Transverse colon (tissue), 4 donors: ENCODE data around the gene EML4. TPM values are rescaled to one million over a fixed set of nuclear protein-coding genes. Genes with fewer than 3 reads are reported as not detected.

Experiments used
- DNase-seq: peaks from one replicate; pipeline ENCODE4 v3.0.0-alpha.2; 2019
- H3K27ac ChIP-seq, 4 donors: fragments of 200-600 bp; sonication (generic); 2 replicates each; pipeline ENCODE4 v1.5.1; 2016 to 2018; ENCODE audit warnings: inconsistent platforms in 4 of 4
- H3K27me3 ChIP-seq: fragments of 200-600 bp; sonication (generic); 2 replicates; pipeline ENCODE4 v1.5.1; 2017; ENCODE audit warnings: inconsistent platforms
- H3K36me3 ChIP-seq, 4 donors: fragments of 200-600 bp; sonication (generic); 2 replicates each; pipeline ENCODE4 v1.5.1; 2017 to 2019; ENCODE audit warnings: inconsistent platforms in 4 of 4
- H3K4me1 ChIP-seq, 4 donors: fragments of 200-600 bp; sonication (generic); 2 replicates each; pipeline ENCODE4 v1.5.1; 2017 to 2020; ENCODE audit warnings: inconsistent platforms in 4 of 4
- H3K4me3 ChIP-seq, 4 donors: fragments of 200-600 bp; sonication (generic); 1 replicate in 1 of 4; 2 replicates in 3 of 4; pipeline versions ENCODE4 v1.5.1 to v1.6.1; 2017 to 2019; ENCODE audit warnings: inconsistent platforms in 4 of 4
- H3K9me3 ChIP-seq, 2 donors: fragments of 200-600 bp; sonication (generic); 2 replicates each; pipeline ENCODE4 v1.5.1; 2017 to 2019; ENCODE audit warnings: inconsistent platforms in 2 of 2
- CTCF ChIP-seq, 5 experiments: fragments of 200-600 bp in 3 of 5; fragments of 450-650 bp in 2 of 5; sonication (generic) in 3 of 5; IDR thresholded peaks; 1 replicate in 2 of 5; 2 replicates in 3 of 5; pipeline ENCODE4 v1.5.1; 2016 to 2017; ENCODE audit warnings: antibody characterized with exemption in 5 of 5, inconsistent platforms in 3 of 5, mild to moderate bottlenecking in 2 of 5, moderate library complexity in 1 of 5
- EP300 ChIP-seq: sonication (generic); formaldehyde crosslinking; IDR thresholded peaks from one replicate; pipeline ENCODE4 v1.6.1; 2017; ENCODE audit warnings: antibody characterized with exemption, low read depth
- POLR2A ChIP-seq: fragments of 450-650 bp; IDR thresholded peaks from one replicate; pipeline ENCODE4 v1.6.1; 2016; ENCODE audit warnings: antibody characterized with exemption, mild to moderate bottlenecking, moderate library complexity
- POLR2AphosphoS5 ChIP-seq, 3 donors: sonication (generic); formaldehyde crosslinking; IDR thresholded peaks; one replicate each; pipeline ENCODE4 v1.6.1; 2016; ENCODE audit warnings: antibody characterized with exemption in 3 of 3
- WGBS, 2 donors: methylation state at CpG; one replicate each; pipeline ENCODE4 v1.1.5; 2018; ENCODE audit warnings: low coverage in 1 of 2; 5-methylcytosine and 5-hydroxymethylcytosine counted together
- in situ Hi-C, 4 donors: fragments of 200-750 bp; cut with MboI; loops; one replicate each; pipeline versions ENCODE4 v1.15.0 to v1.15.1; 2017; ENCODE audit warnings: low sequenced_read_pairs in 3 of 4, low pct_ligation_motif_present in 1 of 4, low pct_unique_long_range_greater_than_20kb in 1 of 4
- intact Hi-C: fragments of 100-400 bp; cut with DNase I; formaldehyde crosslinking; loops from one replicate; pipeline ENCODE4 v1.15.1; 2023; ENCODE audit warnings: low total_unique reads
- total RNA-seq, 4 donors: library from RNA; depleted of rRNA; stranded (reverse); fragments of >200 nt; gene quantifications; one replicate each; pipeline ENCODE4 v1.1.0, GENCODE V29; 2016

Gene EML4
- total RNA-seq, 4 donors from 2014 or later: 49.7 to 91.5 (median 67.5) TPM

DNA sequence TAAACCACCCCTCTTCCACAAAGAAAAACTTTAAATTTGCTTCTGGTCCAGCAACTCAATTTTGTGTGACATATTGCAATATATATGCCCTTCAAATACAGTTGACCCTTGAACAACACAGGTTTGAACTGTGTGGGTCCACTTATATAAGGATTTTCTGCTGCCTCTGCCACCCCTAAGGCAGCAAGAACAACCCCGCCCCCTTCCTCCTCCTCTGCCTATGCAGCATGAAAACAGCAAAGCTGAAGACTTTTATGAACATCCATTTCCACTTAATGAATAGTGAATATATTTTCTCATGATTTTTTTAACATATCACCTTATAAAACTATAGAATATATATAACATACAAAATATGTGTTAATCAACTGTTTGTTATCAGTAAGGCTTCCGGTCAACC is 58.3 kb downstream of the EML4 start:
- Histone ChIP-seq H3K27ac (no peak overlapping the region), H3K27me3 (no peaks in the 10 kb centered on the region), H3K4me3 (no peak overlapping the region), H3K36me3 (no peaks in the 10 kb centered on the region), H3K9me3 (no peaks in the 10 kb centered on the region), H3K4me1 (peaks cover 0 to 50% (median 26%) of the 10 kb centered on the region in 4 donors)
- DNase-seq: no peak
- in situ Hi-C loops: loop anchor here in 2 of 4 donors (25.0 kb wide), 1 partner anchor 365 kb away; no protein-coding TSS in a partner anchor
- intact Hi-C loops: no loop called here
- WGBS, 2 donors: 80 to 100% methylated on average over 1 to 2 of the region's 2 CpGs
- TF ChIP-seq POLR2A (no peak), EP300 (no peak), CTCF (IDR thresholded peaks at IDR 0.05) (no peak), POLR2AphosphoS5 (IDR thresholded peaks at IDR 0.05) (no peak)

DNA sequence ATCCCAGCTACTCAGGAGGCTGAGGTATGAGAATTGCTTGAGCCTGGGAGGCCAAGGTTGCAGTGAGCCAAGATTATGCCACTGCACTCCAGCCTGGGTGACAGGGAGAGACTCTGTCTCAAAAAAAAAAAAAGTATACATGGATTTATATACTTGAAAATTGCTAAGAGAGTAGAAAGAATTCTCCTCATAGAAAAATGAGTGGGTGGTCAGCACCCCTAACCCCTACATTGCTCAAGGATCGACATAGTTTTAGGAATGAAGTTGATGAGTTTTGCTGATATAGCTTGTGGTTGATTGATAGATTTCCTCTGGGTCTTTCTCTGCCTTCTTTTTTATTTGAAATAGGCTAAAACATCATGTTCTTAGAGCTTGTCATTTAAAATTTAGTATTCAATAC is 58.9 kb downstream of the EML4 start:
- no peak for DNase-seq
- no peak overlapping the region for H3K4me3 ChIP-seq
- in situ Hi-C loops: loop anchor here in 2 of 4 donors (25.0 kb wide), 1 partner anchor 366 kb away; no protein-coding TSS in a partner anchor
- peaks cover 0 to 44% (median 23%) of the 10 kb centered on the region in 4 donors for H3K4me1 ChIP-seq
- no peaks in the 10 kb centered on the region for H3K36me3 ChIP-seq
- 86 to 95% methylated on average over 1 of the region's 1 CpG for WGBS, 2 donors
- H3K27ac ChIP-seq: no peak overlapping the region
- TF ChIP-seq POLR2A (no peak), POLR2AphosphoS5 (IDR thresholded peaks at IDR 0.05) (no peak), CTCF (IDR thresholded peaks at IDR 0.05) (no peak), EP300 (no peak)
- intact Hi-C loops: no loop called here
- no peaks in the 10 kb centered on the region for H3K27me3 ChIP-seq
- H3K9me3 ChIP-seq: no peaks in the 10 kb centered on the region

- H3K9me3 ChIP-seq: no peaks in the 10 kb centered on the region
- no peak overlapping the region for H3K4me3 ChIP-seq
- in situ Hi-C loops (loop anchor here in 2 of 4 donors (10.0 to 25.0 kb wide), 2 partner anchors 135 to 368 kb away; no protein-coding TSS in a partner anchor), intact Hi-C loops (loop anchor here (10.0 kb wide), 1 partner anchor 135 kb away; no protein-coding TSS in a partner anchor)
- no peaks in the 10 kb centered on the region for H3K27me3 ChIP-seq
- TF ChIP-seq EP300 (no peak), POLR2A (no peak), POLR2AphosphoS5 (IDR thresholded peaks at IDR 0.05) (no peak), CTCF (IDR thresholded peaks at IDR 0.05) (no peak)
- 89 to 93% methylated on average over 2 of the region's 2 CpGs for WGBS, 2 donors
- no peak for DNase-seq
- H3K4me1 ChIP-seq: peaks cover 0 to 33% (median 13%) of the 10 kb centered on the region in 4 donors
- no peaks in the 10 kb centered on the region for H3K36me3 ChIP-seq
- H3K27ac ChIP-seq: no peak overlapping the region
Measured at GRCh38 chr2:42229949-42230348, 60.8 kb downstream of the EML4 start.

- peaks cover 0 to 28% (median 9%) of the 10 kb centered on the region in 4 donors for H3K4me1 ChIP-seq
- H3K9me3 ChIP-seq: no peaks in the 10 kb centered on the region
- H3K27me3 ChIP-seq: no peaks in the 10 kb centered on the region
- H3K27ac ChIP-seq: no peak overlapping the region
- intact Hi-C loops: loop anchor here (10.0 kb wide), 1 partner anchor 136 kb away; no protein-coding TSS in a partner anchor
- in situ Hi-C loops: loop anchor here in 2 of 4 donors (10.0 to 25.0 kb wide), 2 partner anchors 136 to 369 kb away; no protein-coding TSS in a partner anchor
- TF ChIP-seq POLR2AphosphoS5 (IDR thresholded peaks at IDR 0.05) (no peak), EP300 (no peak), CTCF (IDR thresholded peaks at IDR 0.05) (no peak), POLR2A (no peak)
- H3K4me3 ChIP-seq: no peak overlapping the region
- no peaks in the 10 kb centered on the region for H3K36me3 ChIP-seq
- 87 to 89% methylated on average over 3 of the region's 3 CpGs for WGBS, 2 donors
- DNase-seq: no peak
Measured at GRCh38 chr2:42230891-42231290, 61.7 kb downstream of the EML4 start.
